HG03521 (cell line): Measurements from ENCODE around the gene HDAC2.
"Not testable (repeated sequence)": the region's sequence is repeated elsewhere in the genome, so short reads cannot be mapped to it uniquely, and the experiment has no call there.

Experiments
- ATAC-seq: cut with Tn5 transposase; IDR thresholded peaks from one replicate; pipeline ENCODE4 v1.9.1; 2021; ENCODE audit warnings: mild to moderate bottlenecking, moderate library complexity; ENCODE audit not compliant: unreplicated experiment

The HDAC2 gene

GRCh38 chr6:113970805-113971676 lies at the start of gene HDAC2:
Gene HDAC2, minus strand, starts transcription at chr6:113971148. Its CDS starts 240 bp downstream, at chr6:113970908.
- peak; percentile 80 for ATAC-seq

GRCh38 chr6:114020196-114020595 lies 49.2 kb upstream of the HDAC2 start:
- no peak for ATAC-seq

DNA sequence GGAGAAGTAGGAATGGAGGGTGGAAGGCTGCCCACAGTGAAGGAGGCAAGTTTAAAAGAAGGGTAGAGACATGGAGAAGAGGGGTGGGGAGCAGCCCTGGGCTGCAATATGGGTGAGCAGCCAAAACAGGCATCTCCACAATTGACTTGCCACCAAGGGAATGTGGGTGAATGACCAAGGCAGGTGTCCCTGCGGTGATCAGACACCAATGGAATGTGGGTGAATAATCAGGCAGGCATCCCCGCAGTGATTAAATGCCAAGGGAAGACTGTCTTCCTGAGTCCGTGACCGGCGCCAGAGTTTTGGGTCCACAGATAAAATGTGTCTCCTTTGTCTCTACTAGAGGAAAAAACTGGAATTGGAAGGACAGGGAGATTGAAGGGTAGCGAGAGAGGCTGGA lies 46.2 kb upstream of the HDAC2 start:
- not testable (repeated sequence) for ATAC-seq

GRCh38 chr6:114014106-114014505 lies 43.2 kb upstream of the HDAC2 start:
- ATAC-seq = not testable (repeated sequence)

DNA sequence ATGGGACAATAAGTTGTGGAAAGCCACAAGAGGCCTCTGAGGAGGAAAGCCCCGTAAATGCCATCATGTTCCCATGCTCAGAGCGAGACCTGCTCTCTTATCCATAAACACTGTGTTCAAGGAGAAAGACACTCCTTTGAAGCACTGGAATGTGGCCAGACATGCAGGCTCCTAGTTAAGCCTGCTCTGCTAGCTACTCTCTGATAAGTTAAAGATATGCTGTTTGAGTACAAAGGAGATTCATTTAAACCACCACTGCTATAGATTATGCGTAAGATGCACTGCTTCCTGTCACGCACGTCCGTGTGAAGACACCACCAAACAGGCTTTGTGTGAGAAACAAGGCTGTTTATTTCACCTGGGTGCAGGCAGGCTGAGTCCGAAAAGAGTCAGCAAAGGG lies 40.5 kb upstream of the HDAC2 start:
- ATAC-seq = not testable (repeated sequence)

DNA sequence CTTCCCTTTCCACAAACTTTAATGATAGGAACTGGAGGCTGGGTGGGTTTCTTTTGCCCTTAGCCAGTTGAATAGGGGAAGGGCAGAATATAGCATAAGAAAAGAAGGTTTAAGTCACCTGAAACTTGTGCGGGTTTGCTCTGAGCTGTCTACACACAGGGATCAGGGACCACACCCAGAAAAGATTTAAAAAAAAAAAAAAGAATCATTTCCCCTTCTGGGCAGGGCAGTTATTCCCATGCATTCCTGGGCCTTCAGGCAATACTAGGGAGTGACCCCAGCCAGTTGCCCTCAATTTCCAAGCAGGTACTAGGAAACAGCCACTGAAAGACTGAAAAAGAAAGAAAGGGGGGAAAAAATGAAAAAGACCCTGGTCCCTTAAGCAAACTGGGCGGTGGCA lies 39.6 kb upstream of the HDAC2 start:
- ATAC-seq = no peak

- ATAC-seq = no peak
Measured at GRCh38 chr6:114009192-114009591, 38.2 kb upstream of the HDAC2 start.

GRCh38 chr6:114008331-114008730 lies 37.4 kb upstream of the HDAC2 start:
- ATAC-seq = no peak

GRCh38 chr6:114007516-114007915 lies 36.6 kb upstream of the HDAC2 start:
- ATAC-seq = peak; percentile 53

DNA sequence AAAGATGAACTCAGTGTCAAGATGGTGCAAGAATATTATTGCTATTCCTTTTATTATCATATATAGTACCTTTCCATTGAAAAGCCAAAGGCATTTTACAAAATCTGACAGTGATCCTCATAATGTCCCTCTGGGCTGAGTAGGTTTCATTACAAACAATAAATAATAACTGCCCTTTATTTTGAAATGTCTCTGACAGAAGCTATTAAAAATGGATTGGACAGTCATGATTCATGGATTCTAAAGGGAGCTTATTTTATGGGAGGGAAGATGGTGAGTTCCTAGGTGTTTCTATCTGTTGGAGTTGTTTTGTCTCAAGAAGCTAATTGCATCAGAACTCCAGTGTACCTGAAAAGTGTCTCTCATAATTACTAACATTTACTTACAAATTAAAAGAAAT lies 30.4 kb upstream of the HDAC2 start:
- no peak for ATAC-seq

DNA sequence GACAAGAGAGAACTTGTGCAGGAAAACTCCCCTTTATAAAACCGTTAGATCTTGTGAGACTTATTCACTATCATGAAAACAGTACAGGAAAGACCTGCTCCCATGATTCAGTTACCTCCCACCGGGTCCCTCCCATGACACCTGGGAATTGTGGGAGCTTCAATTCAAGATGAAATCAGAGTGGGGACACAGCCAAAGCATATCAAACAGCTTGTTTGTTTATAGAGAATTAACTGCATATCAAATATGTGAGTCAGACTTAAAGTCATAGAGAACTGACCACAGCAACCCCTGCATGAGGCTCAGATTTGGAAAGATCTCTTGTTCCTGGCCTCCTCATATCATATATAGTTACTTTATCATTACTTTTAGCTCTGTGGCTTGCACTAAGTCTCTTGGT lies 29.1 kb upstream of the HDAC2 start:
- ATAC-seq = no peak

- ATAC-seq = no peak
Measured at GRCh38 chr6:113999284-113999683, 28.3 kb upstream of the HDAC2 start.

- no peak for ATAC-seq
Measured at GRCh38 chr6:113998811-113999210, 27.9 kb upstream of the HDAC2 start.

GRCh38 chr6:113997116-113997515 lies 26.2 kb upstream of the HDAC2 start:
- ATAC-seq = no peak

GRCh38 chr6:113995634-113996033 lies 24.7 kb upstream of the HDAC2 start:
- no peak for ATAC-seq

- peak; percentile 97 for ATAC-seq
Measured at GRCh38 chr6:113994934-113995342, 24.0 kb upstream of the HDAC2 start.

GRCh38 chr6:113989675-113990074 lies 18.7 kb upstream of the HDAC2 start:
- ATAC-seq = no peak

GRCh38 chr6:113982675-113983074 lies 11.7 kb upstream of the HDAC2 start:
- not testable (repeated sequence) for ATAC-seq

GRCh38 chr6:113982055-113982550 lies 11.2 kb upstream of the HDAC2 start:
- ATAC-seq = no peak

GRCh38 chr6:113980937-113981554 lies 10.1 kb upstream of the HDAC2 start:
- peak; percentile 80 for ATAC-seq

DNA sequence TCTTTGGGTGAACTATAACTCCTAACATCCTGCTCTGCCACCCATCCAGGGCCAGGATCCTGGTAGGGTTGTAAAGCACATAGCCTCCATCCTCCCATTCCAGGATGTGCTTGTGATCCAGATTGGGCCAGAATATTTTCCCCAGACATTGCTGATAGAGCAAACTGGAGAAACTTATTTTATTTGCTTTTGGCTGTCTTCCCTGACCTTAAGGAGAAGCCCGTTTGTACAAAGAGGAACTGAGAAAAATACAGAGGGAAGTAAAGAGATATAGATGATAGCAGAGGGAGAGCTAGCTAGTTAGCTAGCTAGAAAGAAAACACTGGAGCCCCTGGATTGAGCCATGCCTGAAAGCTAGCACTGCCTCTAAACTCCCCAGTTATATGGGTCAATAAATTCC lies 9.0 kb upstream of the HDAC2 start:
- no peak for ATAC-seq

DNA sequence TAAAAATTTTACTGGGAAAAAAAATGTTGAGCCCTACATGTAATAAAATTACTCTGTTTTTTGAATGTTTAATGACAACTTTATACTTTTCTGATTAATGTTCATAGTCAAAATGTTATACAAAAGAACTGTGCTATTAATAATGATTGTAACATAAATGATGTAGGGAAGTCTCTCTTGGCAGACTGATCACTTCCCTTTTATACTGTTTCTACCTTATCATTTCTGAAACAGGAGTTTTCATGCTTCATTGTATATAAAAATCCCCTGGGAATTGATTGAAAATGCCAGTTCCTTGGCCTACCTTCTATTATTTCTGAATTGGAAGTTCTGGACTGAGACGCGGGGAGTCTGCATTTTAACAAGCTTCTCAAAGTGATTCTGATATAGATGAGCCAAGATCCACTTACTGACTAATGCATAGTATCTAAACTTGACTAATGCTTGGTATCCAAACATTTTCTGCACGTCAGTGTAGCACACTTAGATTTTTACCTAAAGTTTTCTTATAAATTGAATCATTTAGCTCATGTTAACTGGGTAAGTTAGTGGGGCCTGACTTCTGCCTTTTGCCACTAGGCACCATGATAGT lies 7.2 kb upstream of the HDAC2 start:
- no peak for ATAC-seq
